VCaP (cell line): Measurements from ENCODE around the gene FLRT1.

Source experiments
- H3K27ac ChIP-seq: fragments of 450-650 bp; 2 replicates; pipeline ENCODE4 v1.5.1; 2017
- CTCF ChIP-seq: fragments of 450-650 bp; conservative IDR thresholded peaks from 2 replicates; pipeline ENCODE4 v1.5.1; 2017; ENCODE audit warnings: mild to moderate bottlenecking, moderate library complexity

The FLRT1 gene

GRCh38 chr11:63997104-63997700, 38.5 kb upstream of the FLRT1 start:
- peak; percentile 25; the same call in 1 of the 2 replicates for TF ChIP-seq CTCF
- peak overlapping the region; percentile 74 for H3K27ac ChIP-seq

DNA sequence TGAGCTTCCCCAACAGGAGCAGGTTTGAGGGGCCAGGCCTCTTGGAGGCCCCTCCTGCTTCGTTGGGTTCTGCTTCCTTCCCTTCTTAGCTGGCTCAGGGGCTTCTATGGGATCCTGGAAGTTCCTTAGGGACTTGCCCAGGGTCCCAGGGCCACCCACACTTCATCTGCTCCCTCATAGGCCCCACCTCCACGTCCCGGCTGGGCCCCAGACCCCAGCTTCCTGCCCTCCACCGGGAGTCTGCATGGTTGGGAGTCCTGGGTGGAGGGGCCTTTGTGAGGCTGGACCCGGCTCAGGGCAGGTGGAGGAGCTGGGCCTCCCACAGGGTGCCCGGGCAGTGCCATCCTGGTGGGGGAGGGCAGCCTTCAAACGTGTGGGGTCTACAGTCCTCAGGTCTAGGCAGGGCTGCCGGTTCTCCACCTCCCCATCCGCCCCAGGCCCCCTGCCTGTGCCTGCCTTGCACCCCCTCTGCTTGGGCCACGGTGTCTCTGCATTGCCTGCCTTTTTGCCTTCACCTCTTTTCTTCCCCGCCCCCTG, 37.9 kb upstream of the FLRT1 start:
- TF ChIP-seq CTCF, result no peak
- H3K27ac ChIP-seq, result peak overlapping the region; percentile 74

DNA sequence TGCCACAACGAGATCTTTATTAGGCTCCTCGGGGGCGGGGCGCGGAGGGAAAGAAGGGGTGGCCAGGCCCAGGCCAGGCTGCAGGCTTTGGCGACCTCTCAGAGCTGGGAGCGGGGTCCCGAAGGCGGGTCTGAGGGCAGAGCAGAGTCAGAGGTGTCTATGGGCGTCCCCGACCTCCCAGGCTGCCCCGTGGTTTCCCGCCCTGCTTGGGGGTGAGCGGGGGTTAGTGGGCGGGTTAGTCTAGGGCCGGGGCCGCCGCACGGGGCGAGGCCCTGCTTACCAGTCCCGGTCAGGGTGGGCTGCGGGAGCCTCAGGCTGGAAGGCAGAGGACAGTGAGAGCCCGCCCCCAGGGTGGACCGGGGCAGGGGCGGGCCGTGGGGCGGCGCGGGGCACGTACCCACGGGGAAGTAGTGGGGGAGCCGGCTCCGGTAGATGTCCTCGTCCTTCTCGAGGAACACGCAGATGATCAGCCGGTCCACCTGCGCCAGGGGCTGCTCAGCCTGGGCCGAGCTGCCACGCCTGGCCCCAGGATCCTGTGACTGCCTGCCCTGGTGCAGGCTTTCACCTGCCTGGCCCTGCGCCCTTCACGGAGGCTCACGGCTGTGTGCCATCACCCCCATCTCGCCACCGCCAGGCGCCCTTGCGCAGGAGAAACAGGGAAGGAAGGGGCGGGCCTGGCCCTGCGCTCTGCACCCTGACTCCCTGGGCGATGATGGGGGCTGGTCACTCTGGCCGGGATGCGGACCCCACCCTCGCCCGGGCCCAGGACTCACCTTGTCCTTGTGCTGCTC, 37.0 kb upstream of the FLRT1 start:
- TF ChIP-seq CTCF, result peak; percentile 69
- H3K27ac ChIP-seq, result peak overlapping the region; percentile 74

DNA sequence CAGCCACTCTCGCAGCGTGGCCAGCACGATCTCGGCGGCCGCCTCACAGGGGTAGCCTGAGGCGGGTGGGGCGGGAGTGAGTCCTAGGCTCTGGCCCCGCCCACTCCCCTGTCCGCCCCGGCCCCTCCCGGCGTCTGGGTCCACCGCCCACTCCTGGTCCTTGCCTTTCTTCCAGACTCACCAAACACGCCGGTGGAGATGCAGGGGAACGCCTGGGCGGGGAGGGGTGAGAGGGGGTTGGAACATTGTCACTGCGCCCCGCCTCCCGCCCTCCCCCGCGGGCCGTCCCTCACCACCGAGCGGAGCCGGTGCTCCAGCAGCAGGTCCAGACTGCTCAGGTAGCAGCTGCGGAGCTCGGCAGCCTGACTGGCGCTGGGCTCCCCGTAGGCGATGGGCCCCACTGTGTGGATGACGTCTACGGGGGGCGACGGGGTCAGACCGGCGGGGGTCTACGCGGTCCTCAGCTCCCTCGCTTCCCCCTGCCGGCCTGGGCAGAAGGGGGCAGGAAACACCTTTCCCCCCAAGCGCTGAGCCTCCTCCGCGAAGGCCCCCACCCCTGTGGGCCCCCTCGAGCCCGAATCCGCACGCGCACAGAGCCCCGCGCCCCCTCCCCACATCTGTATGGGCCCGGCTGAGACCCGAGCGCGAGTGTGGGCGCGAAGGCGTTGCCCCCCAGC, 36.2 kb upstream of the FLRT1 start:
- peak overlapping the region; percentile 74 for H3K27ac ChIP-seq
- TF ChIP-seq CTCF, result no peak; the same call in 1 of the 2 replicates

DNA sequence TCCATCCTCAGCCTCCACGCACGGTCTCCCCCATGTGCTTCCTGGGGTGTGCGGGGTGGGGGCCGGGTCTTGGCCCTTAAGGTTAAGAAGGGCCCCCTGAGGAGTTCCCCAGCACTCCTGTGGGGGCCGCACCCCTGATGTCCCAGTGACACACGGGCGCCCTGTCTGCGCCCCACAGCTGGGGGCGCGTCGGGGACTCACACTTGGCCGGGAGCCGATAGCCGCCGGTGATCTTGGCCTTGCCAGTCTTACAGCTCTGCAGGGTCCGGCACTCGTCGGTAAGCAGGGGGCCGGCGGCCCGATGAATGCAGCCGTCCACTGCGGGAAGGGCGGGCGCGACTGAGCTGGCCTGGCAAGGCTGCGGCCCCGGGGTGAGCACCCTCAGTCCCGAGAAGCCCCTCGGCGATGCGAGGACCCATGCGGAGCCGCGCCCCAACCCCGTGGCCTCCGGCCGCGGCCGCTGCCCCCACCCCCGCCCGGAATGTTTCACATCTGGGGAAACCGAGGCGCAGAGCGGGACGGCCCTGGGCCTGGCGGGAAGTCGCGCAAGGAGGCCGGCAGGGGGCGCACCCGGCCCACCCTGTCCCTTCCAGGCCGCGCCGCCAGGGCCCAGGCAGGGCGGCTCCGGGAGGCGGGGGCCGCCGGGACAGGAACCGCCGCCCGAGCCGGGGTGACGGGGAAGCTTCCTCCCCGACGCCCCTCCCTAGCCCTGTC, 35.5 kb upstream of the FLRT1 start:
- H3K27ac ChIP-seq, result peak overlapping the region; percentile 74
- peak; percentile 100 for TF ChIP-seq CTCF

DNA sequence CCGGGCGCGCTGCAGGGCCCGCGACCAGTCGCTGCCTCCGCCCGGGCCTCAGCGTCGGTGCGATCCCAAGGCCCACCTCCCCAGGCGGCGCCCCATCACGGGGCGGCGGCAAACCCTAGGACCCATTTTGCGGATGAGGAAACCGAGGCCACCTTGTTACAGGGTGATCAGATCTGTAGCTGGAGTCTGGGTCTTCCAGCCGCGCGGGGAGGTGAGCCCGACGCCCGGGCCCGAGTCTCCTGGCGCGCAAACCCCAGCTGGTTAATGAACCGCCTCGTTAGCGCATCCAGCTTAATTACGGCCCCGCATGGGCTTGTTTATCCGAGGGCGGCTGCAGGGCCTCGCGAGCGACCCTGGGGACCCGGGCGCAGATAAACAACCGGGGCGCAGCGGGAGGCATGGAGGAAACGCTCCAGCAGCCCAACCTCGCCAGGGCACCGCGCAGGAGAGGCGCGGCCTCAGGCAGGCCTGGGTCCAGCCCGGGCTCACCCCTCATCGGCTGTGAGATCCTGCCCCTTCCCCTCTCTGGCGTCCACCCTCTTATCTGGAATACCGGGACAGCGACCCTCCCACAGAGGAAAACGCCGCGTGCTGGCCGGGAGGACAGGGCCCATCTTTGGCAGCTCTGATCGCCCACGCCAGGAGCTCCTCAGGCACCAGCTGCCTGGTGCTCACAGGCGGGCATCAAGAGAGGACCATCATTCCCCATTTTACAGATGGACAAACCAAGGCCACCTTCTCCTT, 34.8 kb upstream of the FLRT1 start:
- TF ChIP-seq CTCF, result no peak; the same call in 1 of the 2 replicates
- H3K27ac ChIP-seq, result peak overlapping the region; percentile 74; the same call in 1 of the 2 replicates
